NCI-H748 (cell line): ENCODE data around the gene SPATA16.

Source experiments
- DNase-seq: peaks from one replicate; lab custom pipeline; 2025; ENCODE audit not compliant: unreplicated experiment; lab: John Stamatoyannopoulos, UW

SPATA16 gene

GRCh38 chr3:172844428-172844827 lies 296.6 kb downstream of the SPATA16 start:
- no peak for DNase-seq

GRCh38 chr3:172840913-172841312 lies 300.1 kb downstream of the SPATA16 start:
- no peak for DNase-seq

- DNase-seq = no peak
Observed at GRCh38 chr3:172840463-172840862, 300.6 kb downstream of the SPATA16 start.

- DNase-seq = no peak
Observed at GRCh38 chr3:172839679-172840078, 301.4 kb downstream of the SPATA16 start.
